Pancreas (tissue), 10 donors: ENCODE results near the gene RIN2. TPM values are rescaled to one million over a fixed set of nuclear protein-coding genes. Genes with fewer than 3 reads are reported as not detected.

Experiments
- ATAC-seq, 4 donors: fragments of 200-7000 bp; cut with Tn5 transposase; one replicate each; pipeline versions ENCODE4 v1.8.0 to v1.9.1; 2020; ENCODE audit warnings: mild to moderate bottlenecking in 4 of 4, moderate library complexity in 4 of 4
- DNase-seq, 6 donors: peaks; one replicate each; pipeline ENCODE4 v3.0.0-alpha.2; 2020
- FAIRE-seq: peaks from 2 replicates; lab custom pipeline; 2012; peaks lifted over from hg19 to GRCh38; lab: Jason Lieb, UNC
- H3K27ac ChIP-seq, 4 donors: fragments of 200-600 bp; sonication (generic); 1 replicate in 3 of 4; 2 replicates in 1 of 4; pipeline versions ENCODE4 v1.5.0 to v1.8.0; 2020
- H3K27me3 ChIP-seq, 4 donors: fragments of 200-600 bp; one replicate each; pipeline ENCODE4 v1.8.0; 2021
- H3K36me3 ChIP-seq, 3 donors: fragments of 200-600 bp; sonication (generic) in 1 of 3; one replicate each; pipeline versions ENCODE4 v1.5.0 to v1.8.0; 2020 to 2021
- H3K4me1 ChIP-seq, 3 donors: fragments of 200-600 bp; one replicate each; pipeline ENCODE4 v1.8.0; 2021
- H3K4me3 ChIP-seq, 4 donors: fragments of 200-600 bp; sonication (generic) in 2 of 4; one replicate each; pipeline versions ENCODE4 v1.5.0 to v1.8.0; 2020 to 2021
- H3K9me3 ChIP-seq, 4 donors: fragments of 200-600 bp; one replicate each; pipeline ENCODE4 v1.8.0; 2021
- WGBS, 2 donors: extraction: QIAGEN DNeasy Blood & Tissue Kit; methylation state at CpG; one replicate each; pipeline ENCODE4 v1.1.7; 2013; 5-methylcytosine and 5-hydroxymethylcytosine counted together
- intact Hi-C, 3 donors: fragments of 100-400 bp; cut with DNase I; formaldehyde crosslinking; loops; one replicate each; pipeline versions ENCODE4 v1.11.1 to v1.14.2; 2022
- polyA plus RNA-seq, 2 donors: library from polyadenylated mRNA; stranded (reverse); fragments of 200-250 nt; gene quantifications; one replicate each; pipeline ENCODE4 v1.2.3, GENCODE V29; 2013
- total RNA-seq, 6 donors: library from RNA; stranded (reverse); fragmentation: NEBNext Ultra II Directional in 4 of 6; extraction: Animal tissue kit (Norgen Biotek cat#: 25700) in 4 of 6; gene quantifications; one replicate each; pipeline versions ENCODE4 v1.2.1 to v1.2.4, GENCODE V29; 2021 to 2023
- TF ChIP-seq, protein P1 (sequence below), 4 donors: fragments of 200-600 bp; sonication (generic) in 3 of 4; IDR thresholded peaks; one replicate each; pipeline versions ENCODE4 v1.5.0 to v1.8.0; 2021; ENCODE audit warnings: antibody characterized with exemption in 4 of 4
- donor health status: healthy with polysubstance abuse.
- donor health status: DM: no; HTN: no; CAD: no; lungs with moderate emphysema.
- donor health status: DM: no; HTN: no; CAD: no.
- donor health status: control.
- donor health status: control.
- donor health status: Bipolar disorder and iron deficiency.
- donor health status: DM: yes; HTN: yes; CAD: no.
- donor health status: DM: no; HTN: no; CAD: no.
- donor health status: DM: no; HTN: no; CAD: no.
- donor health status: DM: yes; HTN: yes; CAD: no.

Gene RIN2
- total and polyA plus RNA-seq, 8 donors = 10.2 to 42.6 (median 21.6) TPM

DNA sequence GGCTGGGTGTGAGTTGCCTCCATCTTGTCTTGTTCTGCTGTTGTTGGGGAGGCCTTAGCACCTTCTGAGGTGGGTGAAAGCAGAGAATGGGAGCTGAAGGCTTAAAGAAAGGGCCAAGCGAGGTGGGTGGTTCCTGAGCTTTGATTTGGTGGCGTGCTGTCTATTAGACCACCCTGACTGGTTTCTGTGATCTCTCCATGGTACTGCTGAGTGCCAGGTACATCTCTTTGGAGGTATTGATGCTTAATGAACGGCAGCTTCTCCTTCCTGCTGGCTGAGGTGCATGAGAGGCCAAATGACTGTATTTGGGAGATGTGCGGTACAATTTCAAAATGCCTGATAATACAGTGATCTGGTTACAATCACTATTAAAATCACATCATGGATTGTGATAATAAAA lies 15.4 kb downstream of the RIN2 start:
- intact Hi-C loops = no loop called here
- 90 to 92% methylated on average over 4 of the region's 4 CpGs for WGBS, 2 donors
- ATAC-seq (no peak), DNase-seq (no peak), FAIRE-seq (no peak)
- Histone ChIP-seq H3K9me3 (no peaks in the 10 kb centered on the region), H3K36me3 (no peaks in the 10 kb centered on the region), H3K4me1 (no peaks in the 10 kb centered on the region), H3K4me3 (no peak overlapping the region), H3K27me3 (no peaks in the 10 kb centered on the region), H3K27ac (no peak overlapping the region)
- TF ChIP-seq, protein P1, sequence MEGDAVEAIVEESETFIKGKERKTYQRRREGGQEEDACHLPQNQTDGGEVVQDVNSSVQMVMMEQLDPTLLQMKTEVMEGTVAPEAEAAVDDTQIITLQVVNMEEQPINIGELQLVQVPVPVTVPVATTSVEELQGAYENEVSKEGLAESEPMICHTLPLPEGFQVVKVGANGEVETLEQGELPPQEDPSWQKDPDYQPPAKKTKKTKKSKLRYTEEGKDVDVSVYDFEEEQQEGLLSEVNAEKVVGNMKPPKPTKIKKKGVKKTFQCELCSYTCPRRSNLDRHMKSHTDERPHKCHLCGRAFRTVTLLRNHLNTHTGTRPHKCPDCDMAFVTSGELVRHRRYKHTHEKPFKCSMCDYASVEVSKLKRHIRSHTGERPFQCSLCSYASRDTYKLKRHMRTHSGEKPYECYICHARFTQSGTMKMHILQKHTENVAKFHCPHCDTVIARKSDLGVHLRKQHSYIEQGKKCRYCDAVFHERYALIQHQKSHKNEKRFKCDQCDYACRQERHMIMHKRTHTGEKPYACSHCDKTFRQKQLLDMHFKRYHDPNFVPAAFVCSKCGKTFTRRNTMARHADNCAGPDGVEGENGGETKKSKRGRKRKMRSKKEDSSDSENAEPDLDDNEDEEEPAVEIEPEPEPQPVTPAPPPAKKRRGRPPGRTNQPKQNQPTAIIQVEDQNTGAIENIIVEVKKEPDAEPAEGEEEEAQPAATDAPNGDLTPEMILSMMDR (IDR thresholded peaks at IDR 0.05) = no peak

- intact Hi-C loops = no loop called here
- Histone ChIP-seq H3K27ac (no peak overlapping the region), H3K4me3 (no peak overlapping the region), H3K27me3 (no peaks in the 10 kb centered on the region), H3K9me3 (no peaks in the 10 kb centered on the region), H3K36me3 (no peaks in the 10 kb centered on the region), H3K4me1 (no peaks in the 10 kb centered on the region)
- ATAC-seq (no peak), FAIRE-seq (no peak), DNase-seq (no peak)
- TF ChIP-seq, protein P1 (IDR thresholded peaks at IDR 0.05) = no peak
- 92 to 95% methylated on average over 4 of the region's 4 CpGs for WGBS, 2 donors
Observed at GRCh38 chr20:19774135-19774933, 16.3 kb downstream of the RIN2 start.

DNA sequence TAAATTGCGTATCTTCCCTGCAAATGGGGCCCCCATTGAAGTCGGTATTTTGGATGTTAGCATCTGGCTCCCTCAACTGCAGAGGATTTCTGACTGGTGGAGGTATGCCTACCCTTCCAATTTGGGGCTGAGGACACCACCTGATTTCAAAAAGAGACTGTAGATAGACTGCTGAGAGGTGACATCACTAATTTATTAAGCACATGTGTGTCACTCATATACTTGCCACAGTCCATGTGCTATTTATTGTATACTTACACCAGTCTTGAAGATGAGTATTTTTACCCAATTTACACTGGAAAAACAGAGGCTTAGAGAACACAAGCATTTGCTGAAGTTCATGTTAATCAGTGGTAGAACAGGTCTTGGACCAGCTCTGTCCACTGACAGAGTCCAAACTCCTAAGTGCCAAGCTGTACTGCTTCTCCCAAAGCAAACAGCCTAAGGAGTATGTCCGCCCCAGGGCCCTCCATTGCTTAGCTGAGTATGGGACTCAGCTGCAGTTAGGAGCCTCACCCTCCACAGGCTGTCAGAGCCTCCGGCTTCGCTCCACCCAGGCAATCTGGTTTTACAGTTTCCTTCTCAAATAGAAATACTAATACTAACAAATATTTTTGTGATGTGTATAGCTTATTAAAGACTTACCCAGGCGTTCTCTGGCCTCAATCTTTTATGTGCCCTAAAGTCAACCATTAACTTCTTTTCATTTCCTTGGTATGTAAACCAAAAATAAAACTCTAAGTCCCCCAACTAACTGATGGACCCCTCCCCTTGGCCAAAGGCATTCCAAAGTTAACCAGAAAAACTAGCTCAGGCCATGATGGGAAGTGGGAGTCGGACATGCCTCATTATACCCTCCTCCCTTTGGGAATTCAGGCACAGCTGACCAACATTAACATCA lies 17.5 kb downstream of the RIN2 start:
- Histone ChIP-seq H3K9me3 (no peaks in the 10 kb centered on the region), H3K27me3 (no peaks in the 10 kb centered on the region), H3K27ac (no peak overlapping the region), H3K4me3 (no peak overlapping the region), H3K4me1 (no peaks in the 10 kb centered on the region), H3K36me3 (no peaks in the 10 kb centered on the region)
- TF ChIP-seq, protein P1 (IDR thresholded peaks at IDR 0.05) = no peak
- no peak for DNase-seq
- intact Hi-C loops = no loop called here
- no peak for FAIRE-seq
- peak in 3 of 4 donors; percentile 26 to 52 (median 31) for ATAC-seq
- 80 to 87% methylated on average over 7 of the region's 7 CpGs for WGBS, 2 donors

- Histone ChIP-seq H3K27ac (peak overlapping the region in 2 of 4 donors; percentile 28 to 30), H3K9me3 (no peaks in the 10 kb centered on the region), H3K4me3 (no peak overlapping the region), H3K4me1 (no peaks in the 10 kb centered on the region), H3K27me3 (no peaks in the 10 kb centered on the region), H3K36me3 (no peaks in the 10 kb centered on the region)
- FAIRE-seq (no peak), DNase-seq (no peak), ATAC-seq (peak in 1 of 4 donors; percentile 45)
- TF ChIP-seq, protein P1 (IDR thresholded peaks at IDR 0.05) = no peak
- intact Hi-C loops = no loop called here
- 57 to 59% methylated on average over 6 of the region's 6 CpGs for WGBS, 2 donors
Observed at GRCh38 chr20:19777315-19777714, 19.3 kb downstream of the RIN2 start.
